Activated CD4-positive, alpha-beta T cell treated with anti-CD3 and anti-CD28 coated beads, Interleukin-2, amount 50 U/mL, for 24 hours (primary cell): ENCODE results near the gene POTEE.
"Not testable (repeated sequence)": the region's sequence is repeated elsewhere in the genome, so short reads cannot be mapped to it uniquely, and the experiment has no call there.

ENCODE experiments used
- DNase-seq, 2 donors: peaks; one replicate each; pipeline ENCODE4 v3.0.0-alpha.2; 2020; ENCODE audit warnings: low read depth in 1 of 2, low spot score in 1 of 2

Gene POTEE

GRCh38 chr2:131209030-131209772 is at the start of gene POTEE:
TSS of gene POTEE (plus strand) at chr2:131209536. CDS start at chr2:131218403, 8,867 bp downstream.
- DNase-seq = not testable (repeated sequence)

DNA sequence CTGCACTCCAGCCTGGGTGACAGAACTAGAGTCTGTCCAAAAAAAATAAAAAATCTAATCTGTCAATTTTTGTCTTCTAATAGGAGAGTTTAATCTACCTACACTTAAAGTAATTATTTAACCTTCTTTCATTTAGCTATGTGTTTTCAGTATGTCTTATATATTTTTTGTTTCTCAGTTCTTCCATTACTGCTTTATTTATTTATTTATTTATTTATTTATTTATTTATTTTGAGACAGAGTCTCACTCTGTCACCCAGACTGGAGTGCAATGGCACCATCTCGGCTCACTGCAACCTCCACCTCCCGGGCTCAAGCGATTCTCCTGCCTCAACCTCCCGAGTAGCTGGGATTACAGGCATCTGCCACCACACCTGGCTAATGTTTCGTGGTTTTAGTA is 43.8 kb upstream of the POTEE start:
- not testable (repeated sequence) for DNase-seq

- no peak for DNase-seq
These were observed 40.8 kb upstream of the POTEE start for GRCh38 chr2:131168538-131168937.

DNA sequence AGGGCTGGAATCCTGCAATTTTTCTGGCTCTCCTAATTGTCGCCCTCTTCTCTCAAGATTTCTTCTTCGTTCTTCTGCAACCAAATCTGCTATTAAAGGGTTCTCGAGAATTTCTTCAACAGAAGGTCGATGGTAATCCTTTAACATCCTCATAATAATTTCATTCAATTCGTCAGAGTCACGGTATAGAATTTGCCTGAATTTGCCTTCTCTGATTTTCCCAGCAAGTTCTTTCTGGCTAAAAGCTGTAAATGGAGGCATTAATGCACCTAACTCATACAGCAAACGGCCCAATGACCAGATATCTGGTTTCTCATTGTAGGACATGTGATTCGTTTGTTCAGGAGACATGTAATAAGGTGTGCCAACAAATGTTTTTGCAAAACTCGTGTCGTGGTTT is 31.3 kb upstream of the POTEE start:
- DNase-seq = not testable (repeated sequence)

GRCh38 chr2:131178721-131179418 is 30.5 kb upstream of the POTEE start:
- not testable (repeated sequence) for DNase-seq

GRCh38 chr2:131181451-131181850 is 27.9 kb upstream of the POTEE start:
- not testable (repeated sequence) for DNase-seq

GRCh38 chr2:131193421-131193820 is 15.9 kb upstream of the POTEE start:
- DNase-seq = not testable (repeated sequence)

GRCh38 chr2:131196186-131196585 is 13.2 kb upstream of the POTEE start:
- not testable (repeated sequence) for DNase-seq

DNA sequence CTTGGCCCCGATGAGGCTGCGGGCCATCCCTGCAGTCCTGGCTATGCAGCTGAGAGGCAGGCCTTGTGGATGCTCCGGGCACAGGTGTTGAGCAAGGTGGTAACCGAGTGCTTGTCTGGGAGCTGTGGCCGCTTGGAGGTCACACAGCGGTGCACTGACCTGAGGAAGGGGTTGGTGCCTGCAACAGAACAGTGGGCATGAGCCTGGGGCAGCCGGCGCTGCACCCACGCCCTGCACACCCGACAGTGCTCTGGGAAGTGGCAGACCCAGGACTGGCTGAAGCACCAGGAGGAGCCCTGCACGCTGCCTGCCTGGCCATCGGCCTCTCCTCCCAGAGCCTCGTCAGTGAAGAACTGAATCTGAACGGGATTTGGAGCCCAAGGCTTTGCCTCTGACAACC is 8.2 kb upstream of the POTEE start:
- DNase-seq = no peak

GRCh38 chr2:131207839-131208238 is 1.5 kb upstream of the POTEE start:
- not testable (repeated sequence) for DNase-seq

- not testable (repeated sequence) for DNase-seq
These were observed 403 bp downstream of the POTEE start for GRCh38 chr2:131209773-131210104.

- DNase-seq = not testable (repeated sequence)
These were observed 1.3 kb downstream of the POTEE start for GRCh38 chr2:131210434-131211211.

- DNase-seq = not testable (repeated sequence)
These were observed 8.1 kb downstream of the POTEE start for GRCh38 chr2:131217238-131217986.

DNA sequence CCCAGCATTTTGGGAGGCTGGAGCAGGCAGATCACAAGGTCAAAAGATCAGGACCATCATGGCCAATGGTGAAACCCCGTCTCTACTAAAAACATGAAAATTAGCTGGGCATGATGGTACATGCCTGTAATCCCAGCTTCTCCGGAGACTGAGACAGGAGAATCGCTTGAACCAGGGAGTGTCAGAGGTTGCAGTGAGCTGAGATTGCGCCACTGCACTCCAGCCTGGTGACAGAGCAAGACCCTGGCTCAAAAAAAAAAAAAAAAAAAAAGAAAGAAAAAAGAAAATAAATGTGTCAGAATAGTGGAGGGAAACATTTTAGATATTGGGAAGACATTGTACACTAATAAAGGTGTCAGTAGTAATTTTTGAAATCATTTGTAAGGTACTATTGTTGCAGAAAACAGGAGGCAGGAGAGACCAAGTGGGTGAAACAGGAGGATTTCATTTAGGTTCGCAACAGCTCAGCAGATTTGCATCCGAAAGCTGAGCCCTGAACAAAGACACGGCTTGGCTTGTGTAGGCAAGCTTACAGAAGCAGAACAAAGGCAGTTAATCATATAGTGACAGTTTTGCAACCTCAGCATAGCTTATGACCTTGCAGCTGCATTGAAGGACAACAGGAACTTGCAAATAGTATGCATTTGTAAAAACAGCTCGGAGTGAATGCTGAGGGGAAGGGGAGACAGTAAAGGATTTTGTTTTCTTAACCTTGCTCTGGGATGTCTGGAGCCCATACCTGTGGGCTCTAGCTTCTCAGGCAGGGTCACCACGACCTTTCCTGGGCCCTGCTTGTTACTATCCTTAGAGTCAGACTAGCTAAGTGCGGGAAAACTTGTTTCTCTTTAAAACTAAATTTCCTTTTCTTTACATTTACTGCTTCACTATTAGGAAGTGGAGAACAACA is 26.5 kb downstream of the POTEE start:
- not testable (repeated sequence) for DNase-seq
